Left lobe of liver (tissue), 2 donors: ENCODE measurements around the gene GALNT6. TPM values are rescaled to one million over a fixed set of nuclear protein-coding genes. Genes with fewer than 3 reads are reported as not detected.
A peak's percentile ranks its signal among the peaks of the same experiment; 100 is the strongest.

Experiments used
- ATAC-seq: fragments of 200-7000 bp; cut with Tn5 transposase; one replicate; pipeline ENCODE4 v1.9.1; 2020; ENCODE audit warnings: mild to moderate bottlenecking, moderate library complexity
- DNase-seq: peaks from one replicate; pipeline ENCODE4 v3.0.0-alpha.2; 2020; ENCODE audit warnings: low spot score
- total RNA-seq: library from RNA; stranded (reverse); gene quantifications from one replicate; pipeline ENCODE4 v1.2.1, GENCODE V29; 2021
- donor health status: DM: no; HTN: no; CAD: no; lungs with moderate emphysema.
- donor health status: DM: no; HTN: yes; CAD: no.

Gene GALNT6
- total RNA-seq, 1 donor from 2014 or later: 1.7 TPM

DNA sequence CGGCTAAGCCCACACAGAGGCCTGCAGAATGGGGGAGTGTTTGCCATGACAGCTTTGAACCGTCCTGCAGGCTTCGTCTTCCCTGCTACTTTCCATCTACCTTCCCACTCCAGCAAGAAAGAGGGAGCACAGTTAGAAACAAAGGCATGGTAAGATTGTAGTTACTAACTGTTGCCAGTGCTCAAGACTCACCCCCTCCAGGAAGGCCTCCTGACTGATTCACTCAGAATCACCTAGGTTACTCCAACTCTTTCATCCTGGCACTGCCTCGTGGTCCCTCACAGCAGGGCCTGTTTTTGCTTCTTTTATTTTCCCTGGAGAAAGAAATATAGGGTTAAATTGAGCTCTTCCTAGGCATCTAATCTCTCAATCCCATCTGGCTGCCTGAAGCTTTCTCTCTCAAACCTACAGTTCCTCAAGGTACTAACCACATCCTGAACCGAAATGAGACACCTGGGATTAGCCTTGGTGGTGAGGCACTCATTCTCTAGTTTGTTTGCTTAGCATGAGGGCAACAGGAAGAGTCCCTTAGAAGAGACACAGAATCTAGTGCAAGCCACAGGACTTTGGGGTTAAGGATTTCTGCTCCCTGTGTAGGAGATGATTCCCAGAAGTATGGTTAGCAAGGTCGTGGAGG is 7.8 kb downstream of the GALNT6 start:
- ATAC-seq (no peak), DNase-seq (no peak)

DNA sequence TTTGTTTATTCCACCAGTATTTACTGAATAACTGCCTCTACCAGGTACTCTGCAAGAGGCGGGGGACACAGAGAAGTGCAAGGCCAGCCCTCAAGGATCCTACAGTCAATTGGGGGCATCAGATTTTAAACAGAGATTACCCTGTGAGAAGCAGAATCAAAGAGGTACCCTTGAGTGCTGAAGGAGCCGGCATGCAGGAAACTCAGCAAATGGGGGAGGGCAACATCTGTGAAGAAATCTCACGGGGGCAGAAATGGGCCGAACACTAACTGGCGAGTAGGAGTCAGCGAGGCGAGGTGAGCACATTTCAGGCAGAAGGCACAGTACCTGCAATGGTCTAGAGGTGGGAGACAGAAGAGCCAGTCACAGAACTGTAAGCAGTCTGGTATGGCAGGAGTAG is 9.0 kb downstream of the GALNT6 start:
- DNase-seq: no peak
- no peak for ATAC-seq

DNA sequence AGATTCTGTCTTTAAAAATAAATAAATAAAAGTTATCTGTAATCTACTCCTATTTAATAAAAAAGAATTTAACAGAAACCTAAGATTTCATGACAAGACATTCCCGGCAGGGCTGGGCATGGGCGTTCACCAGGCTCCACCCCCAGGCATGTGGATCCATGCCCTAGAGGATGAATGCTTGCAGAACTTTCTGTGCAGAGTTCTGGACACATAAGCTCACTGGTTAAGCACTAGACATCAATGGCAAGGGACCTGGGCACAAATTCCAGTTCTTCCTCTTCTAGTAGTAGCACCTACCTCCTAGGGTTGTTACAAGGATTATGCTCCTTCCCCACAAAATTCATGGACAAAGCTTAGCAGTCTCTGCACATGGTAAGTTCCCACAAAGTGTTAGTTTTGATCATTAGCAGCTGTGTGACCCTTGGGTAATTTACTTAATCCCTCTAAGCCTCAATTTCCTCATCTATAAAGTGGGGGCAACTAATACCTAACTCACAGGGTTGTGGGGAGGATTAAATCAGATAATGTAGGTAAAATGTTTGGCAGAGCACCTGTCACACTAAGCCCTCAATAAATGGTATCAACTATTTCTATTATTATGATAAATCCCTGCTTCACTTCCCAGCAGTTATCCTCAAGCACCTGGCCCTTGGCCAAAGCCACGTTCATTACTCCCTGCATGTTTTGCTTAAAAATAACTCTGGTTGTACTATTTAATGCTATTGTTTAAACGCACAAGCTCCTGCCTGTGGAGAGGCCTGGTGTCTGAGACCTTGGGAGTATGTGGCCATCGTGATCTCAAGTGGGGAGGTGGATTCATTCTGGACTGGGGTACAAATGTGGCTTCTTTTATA is 9.8 kb downstream of the GALNT6 start:
- no peak for DNase-seq
- ATAC-seq: no peak

DNA sequence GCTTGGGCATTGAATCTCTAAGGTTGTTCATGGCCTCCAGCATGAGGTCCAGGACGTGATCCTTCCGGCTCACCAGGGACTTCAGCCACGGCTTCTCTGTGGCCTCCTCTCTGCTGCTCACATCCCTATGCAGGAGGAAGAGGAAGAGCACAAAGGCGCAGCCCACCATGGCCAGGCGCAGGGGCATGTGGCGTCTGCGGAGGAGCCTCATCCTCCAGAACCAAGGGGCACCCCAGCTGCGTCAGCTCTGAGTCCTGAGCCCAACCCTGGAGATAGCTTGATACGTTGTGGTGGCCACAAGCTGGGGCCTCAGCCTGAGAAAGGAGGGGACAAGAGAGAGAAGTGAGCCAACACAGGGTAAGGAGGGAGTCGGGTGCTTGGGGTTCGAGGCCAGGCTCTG is 11.6 kb downstream of the GALNT6 start:
- DNase-seq: no peak
- ATAC-seq: no peak

DNA sequence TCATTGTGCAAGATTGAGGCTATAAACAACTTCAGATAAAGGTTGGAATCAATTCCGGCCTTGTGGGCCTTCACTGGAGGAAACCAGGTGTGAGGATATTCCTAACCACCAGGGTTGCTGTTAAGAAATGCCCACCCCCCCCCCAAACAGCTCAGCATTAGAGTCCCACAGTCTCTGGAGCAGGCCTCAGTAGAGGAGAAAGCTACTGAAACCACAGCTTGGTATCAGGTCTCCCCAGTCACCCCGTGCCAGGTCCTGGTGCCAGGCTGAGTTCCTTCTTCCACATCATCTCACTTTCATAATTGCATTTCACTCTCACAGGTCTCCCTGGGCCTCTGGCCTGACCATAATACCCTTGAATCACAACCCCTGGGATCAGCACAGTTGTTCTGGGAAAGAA is 12.5 kb downstream of the GALNT6 start:
- ATAC-seq (no peak), DNase-seq (no peak)

DNA sequence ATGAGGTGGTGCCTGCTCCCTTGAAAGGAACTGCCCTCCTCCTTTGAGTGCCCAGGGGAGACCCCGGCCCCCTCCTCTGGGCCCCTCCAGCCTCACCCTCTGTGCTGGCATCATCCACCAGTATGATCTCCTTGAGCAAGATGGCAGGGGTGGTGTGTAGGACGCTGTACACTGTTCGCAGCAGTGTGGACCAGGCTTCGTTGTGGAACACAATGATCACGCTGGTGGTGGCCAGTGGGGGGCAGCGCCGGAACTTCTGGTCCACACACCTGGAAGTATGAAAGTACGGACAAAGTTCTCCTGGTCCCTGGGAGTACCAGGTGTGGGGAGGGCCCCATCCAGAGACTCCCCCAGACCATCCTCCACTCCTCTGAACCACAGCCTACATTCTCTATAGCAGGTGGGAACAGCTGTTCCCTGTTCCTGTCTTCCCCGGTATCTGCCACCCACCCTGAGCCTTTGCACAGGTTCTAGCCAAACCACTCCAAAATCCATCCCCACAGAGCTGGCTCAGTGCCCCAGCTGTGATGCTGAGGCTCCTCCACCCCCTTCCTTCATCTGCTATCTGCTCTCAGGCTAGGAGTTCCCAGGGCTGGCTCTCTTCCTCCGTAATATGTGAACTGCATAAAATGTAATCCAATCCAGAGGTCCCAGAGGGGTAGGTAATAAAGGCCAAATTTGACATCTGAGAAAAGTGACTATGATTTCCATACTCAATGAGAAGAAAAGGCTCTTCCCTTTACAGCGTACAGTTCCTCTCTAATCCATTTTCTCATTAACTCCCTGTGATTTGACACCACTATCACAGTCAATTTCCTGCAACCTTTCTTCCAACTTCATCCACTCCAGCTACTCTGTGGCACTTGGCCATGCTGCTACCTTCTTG is 13.9 kb downstream of the GALNT6 start:
- no peak for ATAC-seq
- no peak for DNase-seq

DNA sequence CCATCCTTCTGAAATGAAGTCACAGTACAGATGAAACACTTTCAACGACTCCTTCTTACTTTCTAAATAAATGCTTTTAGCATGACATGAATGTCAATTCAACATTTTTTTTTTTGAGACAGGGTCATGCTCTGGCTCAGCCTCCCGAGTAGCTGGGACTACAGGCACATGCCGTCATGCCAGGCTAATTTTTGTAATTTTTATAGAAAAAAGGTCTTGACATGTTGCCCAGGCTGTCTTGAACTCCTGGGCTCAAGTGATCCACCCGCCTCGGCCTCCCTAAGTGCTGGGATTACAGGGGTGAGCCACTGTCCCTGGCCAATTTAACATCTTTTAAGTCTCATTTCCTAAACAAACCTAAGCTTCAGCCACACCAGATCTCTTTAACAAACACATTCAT is 16.4 kb downstream of the GALNT6 start:
- no peak for ATAC-seq
- DNase-seq: no peak

DNA sequence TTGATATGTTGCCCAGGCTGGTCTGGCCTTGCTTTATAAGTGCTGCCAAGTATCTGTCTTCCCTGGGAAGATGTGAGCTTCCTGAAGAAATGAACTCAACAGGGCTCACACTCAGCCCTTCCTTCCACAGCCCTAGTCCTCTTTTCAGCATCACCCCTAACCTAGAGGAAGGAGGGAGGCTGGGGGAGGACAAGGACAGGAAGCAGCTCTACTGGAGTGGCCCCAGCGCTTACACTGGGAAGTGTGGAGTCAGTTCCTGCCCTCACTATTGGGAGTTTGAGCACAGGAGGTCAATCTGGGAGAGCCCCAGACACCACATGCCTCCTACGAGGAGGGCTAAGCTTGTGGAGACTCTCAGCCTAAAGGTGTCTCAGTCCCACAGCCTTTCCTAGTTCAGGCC is 16.8 kb downstream of the GALNT6 start:
- ATAC-seq (no peak), DNase-seq (no peak)

DNA sequence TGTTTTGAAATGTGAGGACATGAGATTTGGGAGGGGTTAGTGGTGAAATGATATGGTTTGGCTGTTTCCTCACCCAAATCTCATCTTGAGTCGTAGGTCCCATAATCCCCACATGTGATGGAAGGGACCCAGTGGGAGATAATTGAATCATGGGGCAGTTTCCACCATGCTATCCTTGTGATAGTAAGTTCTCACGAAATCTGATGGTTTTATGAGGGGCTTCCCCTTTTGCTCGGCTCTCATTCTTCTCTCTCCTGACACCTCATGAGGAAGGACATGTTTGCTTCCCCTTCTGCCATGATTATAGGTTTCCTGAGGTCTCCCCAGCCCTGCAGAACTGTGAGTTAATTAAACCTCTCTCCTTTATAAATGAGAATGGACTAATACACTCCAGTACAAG is 18.0 kb downstream of the GALNT6 start:
- DNase-seq: no peak
- ATAC-seq: no peak

DNA sequence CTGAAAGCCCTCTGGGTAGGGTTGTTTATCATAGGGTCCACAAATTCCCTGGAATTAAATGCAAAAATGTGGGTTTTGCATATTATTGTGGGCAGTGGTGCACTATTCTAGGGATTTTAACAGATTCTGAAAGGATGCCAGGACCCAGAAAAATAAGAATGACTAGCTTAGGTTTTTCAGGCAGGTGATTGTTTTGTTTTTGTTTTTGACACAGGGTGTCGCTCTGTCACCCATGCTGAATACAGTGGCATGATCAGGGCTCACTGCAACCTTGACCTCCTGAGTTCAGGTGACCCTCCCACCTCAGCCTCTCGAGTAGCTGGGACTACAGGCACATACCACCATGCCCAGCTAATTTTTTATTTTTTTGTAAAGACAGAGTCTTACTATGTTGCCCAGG is 19.2 kb downstream of the GALNT6 start:
- DNase-seq: no peak
- peak; percentile 58 for ATAC-seq

DNA sequence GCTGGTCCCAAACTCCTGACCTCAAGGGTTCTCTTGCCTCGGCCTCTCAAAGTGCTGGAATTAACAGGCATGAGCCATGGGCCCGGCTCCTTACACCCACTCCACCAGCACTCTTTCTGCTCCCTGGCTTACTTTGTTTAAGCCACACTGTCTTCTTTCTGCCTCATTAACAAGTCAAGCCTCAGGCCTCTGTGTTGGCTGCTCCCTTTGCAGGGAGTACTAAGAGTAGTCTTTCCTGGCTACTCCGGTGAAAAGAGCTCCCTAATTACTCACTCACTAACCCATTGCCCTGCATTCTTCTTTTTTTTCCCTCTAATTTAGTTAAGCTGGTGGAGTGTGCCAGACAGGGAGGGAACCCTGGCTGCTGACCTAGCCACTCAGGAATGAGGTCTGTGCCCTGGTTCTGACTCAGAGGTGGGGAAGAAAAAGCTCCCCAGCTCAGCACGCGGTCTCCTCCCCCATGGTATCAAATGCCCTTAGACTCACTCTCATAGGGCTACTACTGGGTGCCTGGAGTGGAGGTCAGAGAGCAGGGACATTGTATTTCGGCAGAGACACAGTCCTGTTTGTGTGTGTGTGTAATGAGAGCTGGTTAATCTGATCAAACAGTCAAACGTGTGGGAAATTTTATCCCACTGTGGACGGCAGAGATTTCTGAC is 19.8 kb downstream of the GALNT6 start:
- peak; percentile 93 for DNase-seq
- peak; percentile 96 for ATAC-seq

DNA sequence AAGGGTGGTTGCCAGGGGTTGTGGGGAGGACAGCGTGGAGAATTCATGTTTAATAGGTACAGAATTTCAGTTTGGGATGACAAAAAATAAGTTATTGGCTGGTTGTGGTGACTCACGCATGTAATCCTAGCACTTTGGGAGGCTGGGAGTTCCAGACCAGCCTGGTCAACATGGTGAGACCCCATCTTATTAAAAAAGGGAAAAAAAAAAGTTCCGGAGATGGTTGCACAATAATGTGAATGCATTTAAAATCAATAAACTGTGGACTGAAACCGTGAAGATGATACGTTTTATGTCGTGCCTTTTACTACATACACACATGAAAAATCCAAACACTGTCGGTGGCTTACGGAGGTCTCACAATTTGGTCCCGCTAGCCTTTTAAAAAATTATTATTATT is 20.5 kb downstream of the GALNT6 start:
- ATAC-seq (no peak), DNase-seq (no peak)

DNA sequence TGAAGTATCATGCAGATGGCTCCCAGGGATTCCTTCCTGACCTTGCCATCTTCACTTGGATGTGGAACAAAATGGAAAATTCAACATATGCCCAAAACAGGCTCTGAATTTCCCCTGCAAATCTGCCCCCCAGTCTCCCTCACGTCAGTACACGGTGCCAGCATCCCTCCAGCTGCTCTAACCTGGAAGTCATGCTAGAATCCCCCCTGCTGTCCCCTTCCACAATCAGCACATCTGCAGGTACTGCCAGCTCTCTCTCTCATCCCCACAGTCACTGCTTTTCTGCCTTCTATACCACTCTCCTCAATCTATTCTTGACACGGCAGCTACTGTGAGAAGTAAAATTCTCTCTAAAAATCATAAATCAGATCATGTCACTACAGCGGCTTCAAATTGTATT is 21.6 kb downstream of the GALNT6 start:
- ATAC-seq (no peak), DNase-seq (no peak)

DNA sequence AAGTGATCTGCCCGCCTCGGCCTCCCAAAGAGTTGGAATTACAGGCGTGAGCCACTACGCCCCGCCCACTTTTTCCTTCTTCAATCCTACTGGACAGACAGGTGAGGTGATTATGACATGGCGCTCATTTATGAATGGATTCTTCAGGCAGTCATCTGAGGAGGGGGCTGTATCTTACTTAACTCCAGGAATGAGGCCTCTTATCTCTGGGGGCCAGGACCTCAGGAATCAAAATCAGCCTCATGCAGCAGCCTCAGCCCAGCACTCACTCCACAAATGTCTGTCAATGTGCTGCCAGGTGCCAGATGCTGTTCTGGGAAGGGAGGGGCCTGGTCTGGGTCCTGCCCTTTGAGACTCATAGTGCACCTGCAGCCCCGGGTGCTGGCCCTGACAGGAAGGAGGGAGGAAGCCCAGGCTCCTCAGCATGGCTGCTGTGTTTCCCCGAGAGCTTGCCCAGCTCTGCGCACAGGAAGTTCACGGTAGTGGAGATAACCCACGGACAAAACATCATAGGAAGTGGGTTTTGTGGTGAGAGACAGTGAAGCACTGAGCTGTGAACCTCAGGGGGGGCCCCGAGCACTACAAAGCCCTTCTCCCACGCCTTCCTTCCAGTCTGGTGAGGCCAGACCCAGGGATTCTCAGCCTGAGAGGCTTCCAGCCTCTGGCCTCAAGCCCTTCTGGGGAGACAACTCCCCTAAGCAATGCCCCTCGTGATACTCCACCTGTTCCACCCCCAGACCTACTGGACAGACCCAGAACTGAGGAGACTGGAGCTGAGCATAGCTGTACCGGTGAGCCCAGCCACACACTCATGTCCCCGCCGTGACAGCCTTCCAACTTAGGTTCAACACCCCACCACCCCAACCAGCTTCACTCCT is 22.3 kb downstream of the GALNT6 start:
- peak; percentile 51 for DNase-seq
- ATAC-seq: no peak

DNA sequence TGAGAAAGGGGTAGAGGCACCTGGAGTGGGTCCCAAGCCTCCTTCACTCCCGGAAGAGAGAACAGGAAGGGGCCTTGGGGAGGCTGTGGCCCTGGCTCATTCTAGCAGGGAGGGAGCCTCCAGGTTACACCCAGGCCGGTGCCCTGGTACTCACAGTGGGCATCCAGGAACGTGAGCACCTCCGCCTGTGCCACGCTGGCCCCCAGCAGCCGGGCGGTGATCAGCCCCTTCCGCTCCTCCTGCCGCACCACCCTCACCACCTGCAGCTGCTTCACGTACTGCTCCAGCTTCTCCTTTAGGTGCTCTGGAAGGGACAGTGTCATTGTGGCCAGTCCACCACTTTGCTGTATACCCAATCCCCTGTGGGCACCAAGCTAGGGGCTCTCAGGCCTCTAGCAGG is 25.9 kb downstream of the GALNT6 start:
- no peak for ATAC-seq
- no peak for DNase-seq

DNA sequence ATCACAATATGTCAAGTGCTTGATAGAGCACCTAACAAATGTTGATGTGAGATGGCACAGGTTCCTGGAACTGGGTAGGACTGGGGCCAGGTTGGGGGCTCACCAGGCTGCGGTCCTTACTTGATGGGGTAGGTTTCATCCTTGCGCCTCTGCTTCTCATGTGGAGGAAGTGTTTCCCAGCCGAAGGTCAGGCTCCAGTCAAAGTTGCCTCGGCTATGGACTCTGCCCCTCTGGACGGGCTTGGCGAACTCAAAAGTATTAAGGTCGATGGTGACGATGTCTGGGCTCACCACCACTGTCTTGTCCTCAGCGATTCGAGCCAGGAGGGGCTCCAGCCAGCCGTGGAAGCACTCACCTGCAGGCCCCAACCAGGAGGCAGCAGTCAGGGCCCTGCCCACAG is 27.2 kb downstream of the GALNT6 start:
- peak; percentile 14 for ATAC-seq
- DNase-seq: no peak

DNA sequence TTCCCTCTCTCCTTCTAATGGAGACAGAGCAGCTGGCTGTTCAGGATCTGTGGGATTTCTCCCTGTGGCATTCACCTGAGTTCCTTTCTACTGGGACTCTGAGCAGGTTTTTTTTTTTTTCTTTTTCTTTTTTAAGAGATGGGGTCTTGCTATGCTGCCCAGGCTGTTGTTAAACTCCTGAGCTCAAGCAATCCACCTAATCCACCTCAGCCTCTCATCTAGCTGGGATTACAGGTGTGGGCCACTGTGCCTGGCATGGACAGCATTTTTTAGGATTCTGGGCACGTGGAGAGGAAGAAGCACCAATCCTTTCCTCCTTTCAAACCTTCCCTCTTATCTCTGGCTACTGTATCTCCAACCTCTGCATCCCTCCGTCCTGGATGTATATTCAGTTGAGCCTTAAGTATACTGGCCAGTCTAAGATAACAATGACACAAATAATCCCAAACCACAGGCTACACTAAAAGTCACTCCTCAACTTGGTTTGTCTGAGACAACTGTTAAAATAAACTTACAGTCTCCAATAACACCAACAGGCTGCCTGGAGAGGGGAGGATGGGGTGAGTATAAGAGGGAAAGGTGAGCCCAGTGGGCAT is 28.4 kb downstream of the GALNT6 start:
- DNase-seq: no peak
- no peak for ATAC-seq

DNA sequence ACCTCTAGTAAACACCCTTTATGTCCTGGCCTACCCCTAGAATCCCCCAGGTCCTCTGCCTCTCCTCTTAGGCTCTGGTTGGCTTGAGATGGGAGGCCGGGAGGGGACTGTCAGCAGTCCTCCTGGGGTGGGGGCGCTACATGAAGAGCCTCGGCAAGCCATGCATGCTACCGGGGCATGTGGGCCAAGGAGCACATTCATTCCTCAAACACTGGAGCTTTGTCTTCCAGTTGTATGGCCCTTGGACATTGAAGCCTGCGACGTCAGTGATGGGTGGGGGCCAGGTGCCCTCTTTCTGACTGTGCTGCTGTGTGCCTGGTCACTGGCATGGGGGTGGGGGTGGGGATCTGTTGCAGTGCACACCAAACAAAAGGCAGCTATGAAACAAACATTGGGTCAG is 28.9 kb downstream of the GALNT6 start:
- DNase-seq (no peak), ATAC-seq (no peak)

DNA sequence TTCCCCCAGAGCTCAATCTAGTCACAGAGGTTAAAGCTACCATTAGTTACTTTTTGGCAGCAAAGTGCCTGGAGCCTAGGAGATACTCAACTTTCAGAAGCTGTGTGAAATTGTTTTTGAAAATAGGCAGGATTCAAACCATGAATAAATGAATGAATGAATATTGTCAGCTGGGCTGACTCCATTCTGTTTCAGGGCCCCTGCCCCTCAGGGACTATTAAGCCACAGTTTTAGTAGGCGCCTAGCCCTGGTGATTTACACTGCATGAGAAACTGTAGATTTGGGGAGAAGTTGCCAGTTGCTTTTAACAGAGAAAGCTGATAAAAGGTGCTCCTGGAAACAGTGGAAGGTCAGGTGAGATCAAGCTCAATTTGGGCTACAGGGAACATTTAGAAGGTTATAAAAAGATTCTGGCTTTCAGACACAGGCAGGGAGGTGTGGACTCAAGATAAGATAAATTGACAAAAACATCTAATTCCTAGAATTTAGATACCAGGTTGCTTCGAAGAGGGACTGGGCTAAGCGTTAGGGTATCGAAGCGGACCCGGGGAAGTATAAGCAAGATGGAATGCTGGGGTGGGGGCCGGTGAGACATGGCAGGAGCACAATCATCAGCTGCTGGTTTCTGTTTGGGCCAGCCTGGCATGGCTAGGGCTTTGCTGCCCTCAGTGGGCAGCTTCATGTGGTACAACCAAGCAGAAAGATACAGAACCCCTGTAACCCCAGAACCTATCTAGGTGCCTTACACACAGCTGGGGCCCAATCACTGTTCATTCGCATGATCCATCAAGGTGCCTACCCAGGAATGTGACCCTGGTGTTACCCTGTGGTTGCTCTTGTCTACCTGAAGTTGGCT is 29.8 kb downstream of the GALNT6 start:
- DNase-seq: no peak
- peak; percentile 22 for ATAC-seq
